Gastroesophageal sphincter (tissue), 3 donors: ENCODE data around the gene OR13C2.

Experiments used
- POLR2A ChIP-seq, 2 donors: fragments of 450-650 bp; IDR thresholded peaks; one replicate each; pipeline ENCODE4 v1.6.1; 2017; ENCODE audit warnings: antibody characterized with exemption in 2 of 2, mild to moderate bottlenecking in 2 of 2, moderate library complexity in 1 of 2
- TF ChIP-seq, protein P1 (sequence below), 4 experiments: fragments of 200-600 bp in 2 of 4; fragments of 450-650 bp in 2 of 4; sonication (generic) in 1 of 4; IDR thresholded peaks; one replicate each; pipeline ENCODE4 v1.5.1; 2017 to 2019; ENCODE audit warnings: antibody characterized with exemption in 4 of 4, mild to moderate bottlenecking in 2 of 4, moderate library complexity in 2 of 4

DNA sequence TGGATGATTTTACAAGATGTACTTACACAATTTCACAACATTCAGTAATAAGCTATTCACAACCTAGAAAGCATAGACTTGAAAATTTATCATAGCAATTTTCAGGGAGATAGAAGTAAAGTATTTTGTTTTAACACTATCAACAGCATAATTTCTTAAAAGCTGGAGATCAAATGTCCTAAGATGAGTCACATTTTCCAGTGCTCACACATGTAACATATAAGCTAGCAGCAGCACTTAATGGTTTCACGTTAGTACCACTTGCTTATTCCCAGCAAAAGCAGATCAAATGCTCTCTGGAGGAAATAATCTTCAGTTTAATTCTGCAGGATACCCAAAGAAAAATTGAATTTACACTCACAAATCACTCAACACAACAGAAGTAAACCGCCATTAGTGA lies 30.0 kb downstream of the OR13C2 start:
- TF ChIP-seq, protein P1, sequence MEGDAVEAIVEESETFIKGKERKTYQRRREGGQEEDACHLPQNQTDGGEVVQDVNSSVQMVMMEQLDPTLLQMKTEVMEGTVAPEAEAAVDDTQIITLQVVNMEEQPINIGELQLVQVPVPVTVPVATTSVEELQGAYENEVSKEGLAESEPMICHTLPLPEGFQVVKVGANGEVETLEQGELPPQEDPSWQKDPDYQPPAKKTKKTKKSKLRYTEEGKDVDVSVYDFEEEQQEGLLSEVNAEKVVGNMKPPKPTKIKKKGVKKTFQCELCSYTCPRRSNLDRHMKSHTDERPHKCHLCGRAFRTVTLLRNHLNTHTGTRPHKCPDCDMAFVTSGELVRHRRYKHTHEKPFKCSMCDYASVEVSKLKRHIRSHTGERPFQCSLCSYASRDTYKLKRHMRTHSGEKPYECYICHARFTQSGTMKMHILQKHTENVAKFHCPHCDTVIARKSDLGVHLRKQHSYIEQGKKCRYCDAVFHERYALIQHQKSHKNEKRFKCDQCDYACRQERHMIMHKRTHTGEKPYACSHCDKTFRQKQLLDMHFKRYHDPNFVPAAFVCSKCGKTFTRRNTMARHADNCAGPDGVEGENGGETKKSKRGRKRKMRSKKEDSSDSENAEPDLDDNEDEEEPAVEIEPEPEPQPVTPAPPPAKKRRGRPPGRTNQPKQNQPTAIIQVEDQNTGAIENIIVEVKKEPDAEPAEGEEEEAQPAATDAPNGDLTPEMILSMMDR (IDR thresholded peaks at IDR 0.05) = no peak
- TF ChIP-seq POLR2A (IDR thresholded peaks at IDR 0.05) = no peak
